HCT116 (cell line): ENCODE results near the gene KANSL3. TPM values are rescaled to one million over a fixed set of nuclear protein-coding genes. Genes with fewer than 3 reads are reported as not detected.

ENCODE experiments used
- ATAC-seq: fragments of 200-7000 bp; cut with Tn5 transposase; 2 replicates; pipeline ENCODE4 v1.9.1; 2020; ENCODE audit warnings: mild to moderate bottlenecking, moderate library complexity
- BruUV-seq: library from RNA; stranded (reverse); fragments of 400-500 nt; replicated peaks from 2 replicates; lab custom pipeline; 2021; lab: Mats Ljungman, UMichigan
- CTCF ChIA-PET: fragments of 300-600 bp; sonication (Branson Sonifier 250); formaldehyde crosslinking; loops from one replicate; lab custom pipeline; 2021; ENCODE audit warnings: antibody characterized with exemption; lab: Charles Lee
- POLR2A ChIA-PET: fragments of 300-600, 350-600 bp; sonication (Branson Sonifier 250); formaldehyde crosslinking; loops from one replicate; lab custom pipeline; 2021; ENCODE audit warnings: antibody characterized with exemption; lab: Charles Lee
- RAD21 ChIA-PET, 2 experiments: fragments of 300-600 bp; sonication (Branson Sonifier 250); formaldehyde crosslinking; loops; one replicate each; lab custom pipeline; 2023; ENCODE audit warnings: low total read pairs in 2 of 2; ENCODE audit not compliant: uncharacterized antibody in 2 of 2, unreplicated experiment in 2 of 2, low non-redundant PET in 1 of 2; lab: Charles Lee
- DNase-seq: peaks from one replicate; pipeline ENCODE4 v3.0.0-alpha.2; 2010; ENCODE audit warnings: low read depth, low spot score
- H2AFZ ChIP-seq: fragments of 200-600 bp; shearing (Covaris generic), sonication (generic); 2 replicates; pipeline ENCODE4 v1.6.1; 2017; ENCODE audit warnings: low read depth, mixed run types, mixed read lengths, antibody characterized with exemption, low read length; ENCODE audit not compliant: poor library complexity, severe bottlenecking
- H3K27ac ChIP-seq: 2 replicates; pipeline ENCODE4 v1.5.1; 2012; ENCODE audit warnings: low read depth, low read length
- H3K27me3 ChIP-seq: fragments of 200-600 bp; sonication (generic); 2 replicates; pipeline ENCODE4 v1.6.1; 2016; ENCODE audit warnings: mixed run types, low read length, mixed read lengths; ENCODE audit not compliant: insufficient read depth
- H3K36me3 ChIP-seq, 2 experiments: fragments of 200-500 bp in 1 of 2; fragments of 200-600 bp in 1 of 2; sonication (Bioruptor generic) in 1 of 2; sonication (generic) in 1 of 2; 2 replicates each; pipeline versions ENCODE4 v1.5.1 to v1.6.1; 2014 to 2016; ENCODE audit warnings: low read length in 2 of 2, inconsistent platforms in 1 of 2, mixed read lengths in 1 of 2, mixed run types in 1 of 2; ENCODE audit not compliant: insufficient read depth in 2 of 2, control insufficient read depth in 1 of 2
- H3K4me1 ChIP-seq, 2 experiments: fragments of 200-600 bp in 1 of 2; sonication (generic) in 1 of 2; 2 replicates each; pipeline versions ENCODE4 v1.5.1 to v1.6.1; 2012 to 2017; ENCODE audit warnings: low read length in 2 of 2, inconsistent platforms in 1 of 2, mild to moderate bottlenecking in 1 of 2, mixed read lengths in 1 of 2, mixed run types in 1 of 2, moderate library complexity in 1 of 2; ENCODE audit not compliant: insufficient read depth in 2 of 2, control insufficient read depth in 1 of 2
- H3K4me2 ChIP-seq: fragments of 200-600 bp; sonication (generic); 2 replicates; pipeline ENCODE4 v1.6.1; 2017; ENCODE audit warnings: mixed run types, low read length, mixed read lengths
- H3K4me3 ChIP-seq, 2 experiments: fragments of 200-600 bp in 1 of 2; sonication (generic) in 1 of 2; replicated peaks in 1 of 2; 2 replicates each; pipeline ENCODE4 v1.5.1; 2011 to 2016; ENCODE audit warnings: low read length in 2 of 2, control low read depth in 1 of 2, low read depth in 1 of 2, mild to moderate bottlenecking in 1 of 2, mixed read lengths in 1 of 2, mixed run types in 1 of 2
- H3K79me2 ChIP-seq: fragments of 200-600 bp; sonication (generic); 2 replicates; pipeline ENCODE4 v1.6.1; 2017; ENCODE audit warnings: mild to moderate bottlenecking, mixed run types, low read length, moderate library complexity, mixed read lengths; ENCODE audit not compliant: insufficient read depth
- H3K9ac ChIP-seq: fragments of 200-600 bp; sonication (generic); 2 replicates; pipeline ENCODE4 v1.6.1; 2016; ENCODE audit warnings: low read length, mixed read lengths
- H3K9me2 ChIP-seq: fragments of 200-600 bp; sonication (generic), shearing (Covaris generic); 2 replicates; pipeline ENCODE4 v1.6.1; 2017; ENCODE audit warnings: mixed run types, mild to moderate bottlenecking, moderate library complexity; ENCODE audit not compliant: insufficient read depth
- H3K9me3 ChIP-seq, 2 experiments: fragments of 200-500 bp in 1 of 2; fragments of 200-600 bp in 1 of 2; sonication (Bioruptor generic) in 1 of 2; sonication (generic) in 1 of 2; 2 replicates each; pipeline ENCODE4 v1.6.1; 2014 to 2017; ENCODE audit warnings: low read length in 2 of 2, mixed read lengths in 2 of 2, inconsistent platforms in 1 of 2, low read depth in 1 of 2, mild to moderate bottlenecking in 1 of 2, mixed run types in 1 of 2, moderate library complexity in 1 of 2; ENCODE audit not compliant: control insufficient read depth in 1 of 2, insufficient read depth in 1 of 2
- H4K20me1 ChIP-seq: fragments of 200-600 bp; sonication (generic), shearing (Covaris generic); 2 replicates; pipeline ENCODE4 v1.6.1; 2017; ENCODE audit warnings: mixed run types, mild to moderate bottlenecking, moderate library complexity; ENCODE audit not compliant: insufficient read depth
- CEBPB ChIP-seq: IDR thresholded peaks from 2 replicates; pipeline ENCODE4 v1.6.1; 2012; ENCODE audit warnings: low read depth
- EZH2 ChIP-seq: fragments of 200-600 bp; sonication (generic); IDR thresholded peaks from 2 replicates; pipeline ENCODE4 v1.6.1; 2017; ENCODE audit warnings: antibody characterized with exemption, mixed run types
- EZH2phosphoT487 ChIP-seq: fragments of 200-600 bp; IDR thresholded peaks from 2 replicates; pipeline ENCODE4 v1.6.1; 2018; ENCODE audit warnings: antibody characterized with exemption, borderline replicate concordance
- POLR2AphosphoS5 ChIP-seq: IDR thresholded peaks from 2 replicates; pipeline ENCODE4 v1.6.1; 2011; ENCODE audit warnings: mild to moderate bottlenecking, low read depth, low read length, moderate library complexity
- SP1 ChIP-seq: IDR thresholded peaks from 2 replicates; pipeline ENCODE4 v1.6.1; 2012; ENCODE audit warnings: low read depth
- SRF ChIP-seq: IDR thresholded peaks from 2 replicates; pipeline ENCODE4 v1.6.1; 2012; ENCODE audit warnings: low read depth
- YY1 ChIP-seq: IDR thresholded peaks from 2 replicates; pipeline ENCODE4 v1.6.1; 2011; ENCODE audit warnings: low read length, low read depth, moderate library complexity, mild to moderate bottlenecking; ENCODE audit not compliant: insufficient replicate concordance; ENCODE audit errors: extremely low read depth
- ZNF274 ChIP-seq: fragments of 200-500 bp; sonication (Bioruptor generic); IDR thresholded peaks from 2 replicates; pipeline ENCODE4 v1.6.1; 2014; ENCODE audit warnings: mild to moderate bottlenecking, low read depth, low read length, inconsistent platforms
- intact Hi-C: fragments of 100-400 bp; cut with micrococcal nuclease; formaldehyde crosslinking; loops from 2 replicates; pipeline ENCODE4 v1.10.0; 2022
- total RNA-seq: library from RNA; stranded (reverse); gene quantifications from one replicate; pipeline ENCODE4 v1.2.1, GENCODE V29; 2021; ENCODE audit not compliant: unreplicated experiment
- TF ChIP-seq, protein P1 (sequence below): IDR thresholded peaks from 2 replicates; pipeline ENCODE4 v1.6.1; 2012

Gene KANSL3
- total RNA-seq, 1 experiment from 2014 or later, result 35.8 TPM

DNA sequence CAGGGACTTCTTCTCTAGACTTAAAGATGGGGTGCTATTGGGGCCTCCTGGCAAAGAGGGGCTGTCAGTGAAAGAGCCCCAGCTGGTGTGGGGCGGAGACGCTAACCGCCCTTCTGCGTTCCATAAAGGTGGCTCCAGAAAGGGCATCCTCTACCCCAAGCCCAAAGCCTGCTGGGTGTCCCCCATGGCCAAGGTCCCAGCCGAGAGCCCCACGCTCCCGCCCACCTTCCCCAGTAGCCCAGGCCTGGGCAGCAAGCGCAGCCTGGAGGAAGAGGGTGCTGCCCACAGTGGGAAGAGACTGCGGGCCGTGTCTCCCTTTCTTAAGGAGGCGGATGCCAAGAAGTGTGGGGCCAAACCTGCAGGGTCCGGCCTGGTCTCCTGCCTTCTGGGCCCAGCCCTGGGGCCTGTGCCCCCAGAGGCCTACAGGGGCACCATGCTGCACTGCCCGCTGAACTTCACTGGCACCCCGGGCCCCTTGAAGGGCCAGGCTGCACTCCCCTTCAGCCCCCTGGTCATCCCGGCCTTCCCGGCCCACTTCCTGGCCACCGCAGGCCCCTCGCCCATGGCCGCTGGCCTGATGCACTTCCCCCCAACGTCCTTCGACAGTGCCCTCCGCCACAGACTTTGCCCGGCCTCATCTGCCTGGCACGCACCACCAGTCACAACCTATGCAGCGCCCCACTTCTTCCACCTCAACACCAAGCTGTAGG, 86.4 kb downstream of the KANSL3 start:
- no peak overlapping the region for H3K4me3 ChIP-seq
- no peak overlapping the region for H3K27ac ChIP-seq
- no peak for ATAC-seq
- no peaks in the 10 kb centered on the region for H3K27me3 ChIP-seq
- RAD21 ChIA-PET, result no interaction called here
- H3K9me2 ChIP-seq, result no peaks in the 10 kb centered on the region
- intact Hi-C loops, result loop anchor here (5.0 to 10.0 kb wide), 4 partner anchors 213 to 561 kb away; partner anchors contain the start of genes ANKRD36 and CNNM4
- TF ChIP-seq SP1 (no peak), CEBPB (no peak)
- H2AFZ ChIP-seq, result no peak overlapping the region
- no peak for DNase-seq
- peaks cover 14 to 53% of the 10 kb centered on the region in 2 experiments for H3K4me1 ChIP-seq
- H3K9me3 ChIP-seq, result no peaks in the 10 kb centered on the region
- CTCF ChIA-PET, result no interaction called here
- no peaks in the 10 kb centered on the region for H3K36me3 ChIP-seq
- H3K79me2 ChIP-seq, result no peaks in the 10 kb centered on the region
- H3K9ac ChIP-seq, result no peak overlapping the region
- H3K4me2 ChIP-seq, result no peak overlapping the region
- no TSS peak for BruUV-seq
- no peaks in the 10 kb centered on the region for H4K20me1 ChIP-seq
- POLR2A ChIA-PET, result no interaction called here

DNA sequence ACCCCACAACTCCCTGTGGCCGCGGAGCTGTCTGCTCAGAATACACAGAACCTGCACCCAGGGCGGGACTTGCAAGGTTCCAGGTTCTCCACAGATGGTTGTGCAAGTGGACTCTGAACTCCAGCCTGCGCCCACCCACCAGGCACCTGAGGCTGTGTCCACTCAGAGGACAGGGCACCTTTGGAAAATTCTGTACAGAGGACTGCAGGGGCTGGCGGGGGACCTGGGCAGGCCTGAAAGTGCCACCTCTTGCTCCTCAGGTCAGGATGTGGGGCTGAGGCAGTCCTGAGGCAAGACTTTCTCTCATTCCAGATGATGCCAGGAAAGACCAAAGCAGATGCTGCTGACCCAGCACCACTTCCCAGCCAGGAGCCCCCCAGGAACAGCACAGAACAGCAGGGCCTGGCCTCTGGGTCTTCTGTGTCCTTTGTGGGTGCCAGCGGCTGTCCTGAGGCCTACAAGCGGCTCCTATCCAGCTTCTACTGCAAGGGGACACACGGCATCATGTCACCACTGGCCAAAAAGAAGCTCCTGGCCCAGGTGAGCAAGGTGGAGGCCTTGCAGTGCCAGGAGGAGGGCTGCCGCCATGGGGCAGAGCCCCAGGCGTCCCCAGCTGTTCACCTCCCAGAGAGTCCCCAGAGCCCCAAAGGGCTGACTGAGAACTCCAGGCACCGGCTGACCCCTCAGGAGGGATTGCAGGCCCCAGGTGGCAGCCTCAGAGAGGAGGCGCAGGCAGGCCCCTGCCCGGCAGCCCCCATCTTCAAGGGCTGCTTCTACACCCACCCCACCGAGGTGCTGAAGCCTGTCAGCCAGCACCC, 87.1 kb downstream of the KANSL3 start:
- Histone ChIP-seq H3K27ac (peak overlapping the region; percentile 49; the same call in 1 of the 2 replicates), H3K4me2 (peak overlapping the region; percentile 62), H4K20me1 (no peaks in the 10 kb centered on the region), H3K4me3 (peak overlapping the region in 1 of 2 experiments; percentile 23; a peak in 1 of 4 replicates), H3K9me3 (no peaks in the 10 kb centered on the region), H3K27me3 (no peaks in the 10 kb centered on the region), H3K4me1 (peaks cover 9 to 45% of the 10 kb centered on the region in 2 experiments; a peak in 3 of 4 replicates), H3K36me3 (no peaks in the 10 kb centered on the region), H3K9me2 (no peaks in the 10 kb centered on the region), H3K79me2 (no peaks in the 10 kb centered on the region), H3K9ac (peak overlapping the region; percentile 46), H2AFZ (no peak overlapping the region)
- POLR2A ChIA-PET, result no interaction called here
- no peak for ATAC-seq
- no TSS peak for BruUV-seq
- intact Hi-C loops, result loop anchor here (1.0 to 10.0 kb wide), 5 partner anchors 29 to 561 kb away; partner anchors contain the start of genes ANKRD36 and CNNM4
- TF ChIP-seq SRF (no peak), EZH2 (no peak), ZNF274 (no peak), POLR2AphosphoS5 (no peak), YY1 (no peak), EZH2phosphoT487 (no peak), CEBPB (no peak)
- TF ChIP-seq, protein P1, sequence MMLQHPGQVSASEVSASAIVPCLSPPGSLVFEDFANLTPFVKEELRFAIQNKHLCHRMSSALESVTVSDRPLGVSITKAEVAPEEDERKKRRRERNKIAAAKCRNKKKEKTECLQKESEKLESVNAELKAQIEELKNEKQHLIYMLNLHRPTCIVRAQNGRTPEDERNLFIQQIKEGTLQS, result no peak
- RAD21 ChIA-PET, result interaction anchor here in 1 of 2 experiments (0.8 kb wide), 1 partner anchor 30 kb away, joined by 4 read pairs; no protein-coding TSS in a partner anchor
- DNase-seq, result no peak
- CTCF ChIA-PET, result interaction anchor here (1.3 to 2.1 kb wide), 5 partner anchors 11 to 266 kb away, joined by 3 to 22 read pairs (median 9); partner anchors contain the start of gene CNNM3
